Measurements from ENCODE around the gene GATM. TPM values are rescaled to one million over a fixed set of nuclear protein-coding genes. Genes with fewer than 3 reads are reported as not detected.

GATM gene
- polyA plus RNA-seq, 3 donors: 0.89 to 1.5 (median 1.5) TPM

GRCh38 chr15:45385590-45385989 is 7.2 kb upstream of the GATM start:
- WGBS (ENCODE audit: insufficient coverage): 80% methylated on average over 1 of the region's 1 CpG
- DNase-seq: no peak
- TF ChIP-seq CTCF (IDR thresholded peaks at IDR 0.05): no peak
- Mint-ChIP-seq H3K27ac (no peak overlapping the region), H3K27me3 (ENCODE audit: low read depth in 3 of 3) (peaks cover 5 to 22% (median 14%) of the 10 kb centered on the region in 3 donors), H3K36me3 (no peaks in the 10 kb centered on the region), H3K4me3 (no peak overlapping the region), H3K4me1 (no peaks in the 10 kb centered on the region), H3K9me3 (no peaks in the 10 kb centered on the region)
- no peak overlapping the region for H3K9ac ChIP-seq (ENCODE audit: insufficient read depth, low read length, poor library complexity, severe bottlenecking)
- intact Hi-C loops (cut with micrococcal nuclease): no loop called here
- H3K79me2 ChIP-seq (ENCODE audit: insufficient read depth, low read length): no peaks in the 10 kb centered on the region
- no peak overlapping the region for H3K4me3 ChIP-seq (replicated peaks in 1 of 3; ENCODE audit: low read depth in 2 of 3, low read length in 3 of 3)
- H2AFZ ChIP-seq (ENCODE audit: insufficient read depth, low read depth, low read length, poor library complexity, severe bottlenecking): no peak overlapping the region
- H4K20me1 ChIP-seq (ENCODE audit: insufficient read depth, low read length): no peaks in the 10 kb centered on the region
- no peaks in the 10 kb centered on the region for H3K36me3 ChIP-seq (replicated peaks in 1 of 2; ENCODE audit: control insufficient read depth in 1 of 2, insufficient read depth in 2 of 2, low read length in 2 of 2)
- H3K4me2 ChIP-seq (replicated peaks; ENCODE audit: extremely low read depth, low read length, poor library complexity, severe bottlenecking): no peak overlapping the region
- H3K27ac ChIP-seq (ENCODE audit: low read depth in 1 of 2, low read length in 2 of 2): no peak overlapping the region
- H3K9me3 ChIP-seq (replicated peaks in 1 of 2; ENCODE audit: control insufficient read depth in 1 of 2, insufficient read depth in 1 of 2, low read length in 2 of 2): no peaks in the 10 kb centered on the region
- no peaks in the 10 kb centered on the region for H3K4me1 ChIP-seq (ENCODE audit: control insufficient read depth in 1 of 2, insufficient read depth in 2 of 2, low read length in 2 of 2)
- H3K27me3 ChIP-seq (ENCODE audit: control insufficient read depth in 2 of 2, insufficient read depth in 2 of 2, low read length in 2 of 2): peaks cover 0 to 15% of the 10 kb centered on the region in 2 donors

- H3K4me1 ChIP-seq (ENCODE audit: control insufficient read depth in 1 of 2, insufficient read depth in 2 of 2, low read length in 2 of 2): no peaks in the 10 kb centered on the region
- Mint-ChIP-seq H3K4me3 (no peak overlapping the region), H3K4me1 (no peaks in the 10 kb centered on the region), H3K36me3 (no peaks in the 10 kb centered on the region), H3K27ac (no peak overlapping the region), H3K27me3 (ENCODE audit: low read depth in 3 of 3) (peaks cover 9 to 28% (median 17%) of the 10 kb centered on the region in 3 donors), H3K9me3 (peaks cover 0 to under 1% (median 0%) of the 10 kb centered on the region in 7 donors)
- H3K27ac ChIP-seq (ENCODE audit: low read depth in 1 of 2, low read length in 2 of 2): no peak overlapping the region
- peaks cover 0 to 21% of the 10 kb centered on the region in 2 donors for H3K27me3 ChIP-seq (ENCODE audit: control insufficient read depth in 2 of 2, insufficient read depth in 2 of 2, low read length in 2 of 2)
- H3K9me3 ChIP-seq (replicated peaks in 1 of 2; ENCODE audit: control insufficient read depth in 1 of 2, insufficient read depth in 1 of 2, low read length in 2 of 2): no peaks in the 10 kb centered on the region
- H2AFZ ChIP-seq (ENCODE audit: insufficient read depth, low read depth, low read length, poor library complexity, severe bottlenecking): no peak overlapping the region
- no CpG with 5 or more reads among the region's 2 CpGs for WGBS (ENCODE audit: insufficient coverage)
- no peak for DNase-seq
- no peaks in the 10 kb centered on the region for H3K79me2 ChIP-seq (ENCODE audit: insufficient read depth, low read length)
- no peak overlapping the region for H3K4me2 ChIP-seq (replicated peaks; ENCODE audit: extremely low read depth, low read length, poor library complexity, severe bottlenecking)
- H3K36me3 ChIP-seq (replicated peaks in 1 of 2; ENCODE audit: control insufficient read depth in 1 of 2, insufficient read depth in 2 of 2, low read length in 2 of 2): no peaks in the 10 kb centered on the region
- no peak for TF ChIP-seq CTCF (IDR thresholded peaks at IDR 0.05)
- H3K9ac ChIP-seq (ENCODE audit: insufficient read depth, low read length, poor library complexity, severe bottlenecking): no peak overlapping the region
- intact Hi-C loops (cut with micrococcal nuclease): no loop called here
- H4K20me1 ChIP-seq (ENCODE audit: insufficient read depth, low read length): no peaks in the 10 kb centered on the region
- no peak overlapping the region for H3K4me3 ChIP-seq (replicated peaks in 1 of 3; ENCODE audit: low read depth in 2 of 3, low read length in 3 of 3)
Observed at GRCh38 chr15:45384700-45385099, 6.4 kb upstream of the GATM start.

All from CD14-positive monocyte (primary cell).